ENCODE measurements around the gene AGPS. TPM values are rescaled to one million over a fixed set of nuclear protein-coding genes. Genes with fewer than 3 reads are reported as not detected.

The AGPS gene
- total RNA-seq, 2 experiments from 2014 or later, result 2.1 to 9.6 TPM

DNA sequence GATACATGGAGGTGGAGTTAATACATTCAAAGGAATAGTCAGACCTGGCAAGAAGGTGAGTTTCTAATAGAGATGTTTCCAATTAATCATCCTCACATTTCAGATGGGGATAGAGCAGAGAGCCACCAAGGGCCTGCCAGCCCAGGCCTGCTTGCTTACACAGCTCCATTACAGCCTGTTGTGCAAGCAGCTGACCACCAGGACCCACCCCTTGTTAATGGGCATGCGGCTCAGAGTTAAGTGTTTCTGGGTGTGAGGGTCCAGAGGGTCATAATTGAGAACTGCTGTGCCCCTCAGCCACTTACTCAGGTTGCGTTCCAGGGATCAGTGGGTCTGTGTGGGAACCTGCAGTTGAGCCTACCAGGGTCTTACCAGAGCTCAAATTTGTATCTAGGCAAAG lies 199.8 kb downstream of the AGPS start:
- H4K20me1 ChIP-seq (ENCODE audit: insufficient read depth, low read length), result no peaks in the 10 kb centered on the region
- DNase-seq (ENCODE audit: low spot score), result no peak
- H2AFZ ChIP-seq (ENCODE audit: low read length), result no peak overlapping the region
- TF ChIP-seq EZH2phosphoT487 (IDR thresholded peaks at IDR 0.05; ENCODE audit: borderline replicate concordance, low read depth, low read length), result no peak
- TF ChIP-seq, protein P1, sequence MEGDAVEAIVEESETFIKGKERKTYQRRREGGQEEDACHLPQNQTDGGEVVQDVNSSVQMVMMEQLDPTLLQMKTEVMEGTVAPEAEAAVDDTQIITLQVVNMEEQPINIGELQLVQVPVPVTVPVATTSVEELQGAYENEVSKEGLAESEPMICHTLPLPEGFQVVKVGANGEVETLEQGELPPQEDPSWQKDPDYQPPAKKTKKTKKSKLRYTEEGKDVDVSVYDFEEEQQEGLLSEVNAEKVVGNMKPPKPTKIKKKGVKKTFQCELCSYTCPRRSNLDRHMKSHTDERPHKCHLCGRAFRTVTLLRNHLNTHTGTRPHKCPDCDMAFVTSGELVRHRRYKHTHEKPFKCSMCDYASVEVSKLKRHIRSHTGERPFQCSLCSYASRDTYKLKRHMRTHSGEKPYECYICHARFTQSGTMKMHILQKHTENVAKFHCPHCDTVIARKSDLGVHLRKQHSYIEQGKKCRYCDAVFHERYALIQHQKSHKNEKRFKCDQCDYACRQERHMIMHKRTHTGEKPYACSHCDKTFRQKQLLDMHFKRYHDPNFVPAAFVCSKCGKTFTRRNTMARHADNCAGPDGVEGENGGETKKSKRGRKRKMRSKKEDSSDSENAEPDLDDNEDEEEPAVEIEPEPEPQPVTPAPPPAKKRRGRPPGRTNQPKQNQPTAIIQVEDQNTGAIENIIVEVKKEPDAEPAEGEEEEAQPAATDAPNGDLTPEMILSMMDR (conservative IDR thresholded peaks at IDR 0.05; ENCODE audit: low read length), result no peak
- ChIA-PET POLR2A (interaction anchor here (1.0 kb wide), 1 partner anchor 10 kb away, joined by 6 read pairs; no protein-coding TSS in a partner anchor), CTCF (ENCODE audit: unreplicated experiment) (no interaction called here)
- H3K9me2 ChIP-seq (ENCODE audit: insufficient read depth, low read length), result no peaks in the 10 kb centered on the region
- H3K4me1 ChIP-seq (ENCODE audit: insufficient read depth, low read length, poor library complexity, severe bottlenecking), result no peaks in the 10 kb centered on the region
- BruUV-seq (replicated peaks), result no TSS peak
- intact Hi-C loops (cut with micrococcal nuclease; ENCODE audit: unreplicated experiment), result no loop called here
- H3K79me2 ChIP-seq (ENCODE audit: insufficient read depth, low read depth, low read length), result no peaks in the 10 kb centered on the region
- no peak overlapping the region for H3K27ac ChIP-seq (ENCODE audit: low read depth, low read length, poor library complexity, severe bottlenecking)
- H3K36me3 ChIP-seq (ENCODE audit: insufficient read depth, low read length), result no peaks in the 10 kb centered on the region
- H3K4me2 ChIP-seq (ENCODE audit: low read length), result no peak overlapping the region
- no peaks in the 10 kb centered on the region for H3K9me3 ChIP-seq (ENCODE audit: low read length)
- H3K4me3 ChIP-seq (ENCODE audit: low read depth, low read length, poor library complexity, severe bottlenecking), result no peak overlapping the region

DNA sequence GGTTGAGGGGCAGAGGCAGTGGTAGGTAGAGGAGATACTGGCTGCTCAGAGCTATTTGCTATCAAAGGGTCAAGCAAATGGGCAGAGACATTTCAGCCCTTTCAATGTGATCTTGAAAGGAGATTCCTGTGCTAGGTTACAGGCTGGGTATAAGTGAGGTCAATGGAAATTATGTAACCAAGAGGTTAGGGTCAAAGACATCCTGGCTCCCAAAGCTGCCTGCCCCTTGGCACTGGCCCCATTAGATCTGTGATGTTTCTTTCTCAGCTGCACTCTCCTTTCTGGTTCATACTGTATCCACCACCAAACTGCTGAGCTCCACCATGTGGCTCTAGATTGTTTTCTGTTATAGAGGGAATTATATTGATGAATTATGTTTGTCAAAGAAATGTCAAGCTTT lies 200.4 kb downstream of the AGPS start:
- H3K9me3 ChIP-seq (ENCODE audit: low read length), result no peaks in the 10 kb centered on the region
- H3K4me2 ChIP-seq (ENCODE audit: low read length), result no peak overlapping the region
- no peaks in the 10 kb centered on the region for H3K4me1 ChIP-seq (ENCODE audit: insufficient read depth, low read length, poor library complexity, severe bottlenecking)
- H3K9me2 ChIP-seq (ENCODE audit: insufficient read depth, low read length), result no peaks in the 10 kb centered on the region
- H4K20me1 ChIP-seq (ENCODE audit: insufficient read depth, low read length), result no peaks in the 10 kb centered on the region
- H3K27ac ChIP-seq (ENCODE audit: low read depth, low read length, poor library complexity, severe bottlenecking), result no peak overlapping the region
- TF ChIP-seq EZH2phosphoT487 (IDR thresholded peaks at IDR 0.05; ENCODE audit: borderline replicate concordance, low read depth, low read length), result no peak
- TF ChIP-seq, protein P1 (conservative IDR thresholded peaks at IDR 0.05; ENCODE audit: low read length), result no peak
- no peak overlapping the region for H2AFZ ChIP-seq (ENCODE audit: low read length)
- H3K79me2 ChIP-seq (ENCODE audit: insufficient read depth, low read depth, low read length), result no peaks in the 10 kb centered on the region
- ChIA-PET POLR2A (interaction anchor here (1.0 kb wide), 1 partner anchor 10 kb away, joined by 6 read pairs; no protein-coding TSS in a partner anchor), CTCF (ENCODE audit: unreplicated experiment) (no interaction called here)
- intact Hi-C loops (cut with micrococcal nuclease; ENCODE audit: unreplicated experiment), result no loop called here
- DNase-seq (ENCODE audit: low spot score), result no peak
- no peaks in the 10 kb centered on the region for H3K36me3 ChIP-seq (ENCODE audit: insufficient read depth, low read length)
- H3K4me3 ChIP-seq (ENCODE audit: low read depth, low read length, poor library complexity, severe bottlenecking), result no peak overlapping the region
- no TSS peak for BruUV-seq (replicated peaks)

DNA sequence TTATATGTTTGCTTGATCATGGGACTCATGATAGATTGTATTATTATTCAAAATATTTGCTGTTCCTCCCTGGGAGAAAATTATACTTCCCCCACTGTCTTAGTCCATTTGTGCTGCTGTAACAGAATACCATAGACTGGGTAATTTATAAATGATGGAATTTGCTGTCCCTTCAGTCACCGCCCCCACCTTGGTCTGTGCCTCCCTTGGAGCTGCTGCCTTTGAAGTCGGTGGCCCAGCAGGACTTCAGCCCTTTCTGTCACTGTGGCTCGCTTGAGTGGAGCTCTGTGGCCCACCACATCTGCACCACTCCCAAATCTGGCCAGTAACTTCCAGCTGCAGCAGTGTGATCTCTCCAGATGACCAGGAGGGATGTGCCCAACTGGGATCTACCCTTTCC lies 200.8 kb downstream of the AGPS start:
- no peak overlapping the region for H3K27ac ChIP-seq (ENCODE audit: low read depth, low read length, poor library complexity, severe bottlenecking)
- TF ChIP-seq, protein P1 (conservative IDR thresholded peaks at IDR 0.05; ENCODE audit: low read length), result no peak
- no peak for TF ChIP-seq EZH2phosphoT487 (IDR thresholded peaks at IDR 0.05; ENCODE audit: borderline replicate concordance, low read depth, low read length)
- CTCF ChIA-PET (ENCODE audit: unreplicated experiment), result no interaction called here
- intact Hi-C loops (cut with micrococcal nuclease; ENCODE audit: unreplicated experiment), result no loop called here
- no peaks in the 10 kb centered on the region for H3K4me1 ChIP-seq (ENCODE audit: insufficient read depth, low read length, poor library complexity, severe bottlenecking)
- H3K9me3 ChIP-seq (ENCODE audit: low read length), result no peaks in the 10 kb centered on the region
- H3K79me2 ChIP-seq (ENCODE audit: insufficient read depth, low read depth, low read length), result no peaks in the 10 kb centered on the region
- H3K9me2 ChIP-seq (ENCODE audit: insufficient read depth, low read length), result no peaks in the 10 kb centered on the region
- H4K20me1 ChIP-seq (ENCODE audit: insufficient read depth, low read length), result no peaks in the 10 kb centered on the region
- H3K4me3 ChIP-seq (ENCODE audit: low read depth, low read length, poor library complexity, severe bottlenecking), result no peak overlapping the region
- POLR2A ChIA-PET, result no interaction called here
- H2AFZ ChIP-seq (ENCODE audit: low read length), result no peak overlapping the region
- H3K36me3 ChIP-seq (ENCODE audit: insufficient read depth, low read length), result no peaks in the 10 kb centered on the region
- DNase-seq (ENCODE audit: low spot score), result no peak
- BruUV-seq (replicated peaks), result no TSS peak
- H3K4me2 ChIP-seq (ENCODE audit: low read length), result no peak overlapping the region

Small RNA genes within 50 kb of the gene (small RNA-seq; reads per million reads assigned to genes)
- gene RF01210, result not detected

Other genes starting within 250 kb of the AGPS start
- gene HNRNPA3, start 180.0 kb upstream of the AGPS start, total RNA-seq (2014; rRNA removed; shearing (Covaris generic)), result 68.2 and 82.2 TPM in 2 replicates
- 450 and 472 TPM in 2 replicates for gene HNRNPA3, start 180.0 kb upstream of the AGPS start, total RNA-seq (2022)
- 26.2 and 27.0 TPM in 2 replicates for gene NFE2L2, start 128.0 kb upstream of the AGPS start, total RNA-seq (2014; rRNA removed; shearing (Covaris generic))
- 58.1 and 58.6 TPM in 2 replicates for gene NFE2L2, start 128.0 kb upstream of the AGPS start, total RNA-seq (2022)